CD4-positive, alpha-beta T cell (primary cell): ENCODE measurements around the gene MYL12A. TPM values are rescaled to one million over a fixed set of nuclear protein-coding genes. Genes with fewer than 3 reads are reported as not detected.

Experiments
- ATAC-seq: fragments of 200-7000 bp; cut with Tn5 transposase; one replicate; pipeline ENCODE4 v1.10.0; 2022; ENCODE audit warnings: mild to moderate bottlenecking; ENCODE audit not compliant: poor library complexity
- CTCF ChIA-PET: fragments of 350-600 bp; sonication (Branson Sonifier 250); formaldehyde crosslinking; loops from one replicate; lab custom pipeline; 2021; ENCODE audit warnings: antibody characterized with exemption, inconsistent platforms; lab: Charles Lee
- POLR2A ChIA-PET: fragments of 350-600 bp; sonication (Branson Sonifier 250); formaldehyde crosslinking; loops from one replicate; lab custom pipeline; 2021; ENCODE audit warnings: antibody characterized with exemption, inconsistent platforms; lab: Charles Lee
- DNase-seq, 14 experiments: peaks; one replicate each; pipeline ENCODE4 v3.0.0-alpha.2; 2013 to 2020; ENCODE audit warnings: mixed read lengths in 2 of 14
- H3K27ac ChIP-seq, 2 donors: one replicate each; pipeline versions ENCODE4 v1.5.1 to v1.7.0; 2013; ENCODE audit warnings: low read length in 2 of 2, low read depth in 1 of 2, mild to moderate bottlenecking in 1 of 2
- H3K27me3 ChIP-seq, 2 experiments: 1 replicate in 1 of 2; 2 replicates in 1 of 2; pipeline versions ENCODE4 v1.6.1 to v1.7.0; 2013; ENCODE audit warnings: low read length in 2 of 2, control low read depth in 1 of 2, mild to moderate bottlenecking in 1 of 2, moderate library complexity in 1 of 2; ENCODE audit not compliant: insufficient read depth in 2 of 2, control insufficient read depth in 1 of 2
- H3K36me3 ChIP-seq: one replicate; pipeline ENCODE4 v1.6.1; 2013; ENCODE audit warnings: low read length, control low read depth; ENCODE audit not compliant: insufficient read depth
- H3K4me1 ChIP-seq: one replicate; pipeline ENCODE4 v1.6.1; 2013; ENCODE audit warnings: low read length, control low read depth; ENCODE audit not compliant: insufficient read depth
- H3K4me3 ChIP-seq: one replicate; pipeline ENCODE4 v1.5.1; 2013; ENCODE audit warnings: mild to moderate bottlenecking, low read length, moderate library complexity
- H3K9me3 ChIP-seq, 2 experiments: 1 replicate in 1 of 2; 2 replicates in 1 of 2; pipeline versions ENCODE4 v1.6.1 to v1.7.0; 2013; ENCODE audit warnings: low read length in 2 of 2, mild to moderate bottlenecking in 2 of 2, control low read depth in 1 of 2, moderate library complexity in 1 of 2; ENCODE audit not compliant: control insufficient read depth in 1 of 2, insufficient read depth in 1 of 2
- H3K27ac Mint-ChIP-seq: one replicate; pipeline ENCODE4 v1.8.0; 2020; ENCODE audit warnings: mixed read lengths
- H3K27me3 Mint-ChIP-seq: one replicate; pipeline ENCODE4 v1.8.0; 2021; ENCODE audit warnings: mixed read lengths
- H3K36me3 Mint-ChIP-seq: one replicate; pipeline ENCODE4 v1.8.0; 2021; ENCODE audit warnings: low read depth, mixed read lengths
- H3K4me1 Mint-ChIP-seq: one replicate; pipeline ENCODE4 v1.8.0; 2021; ENCODE audit warnings: low read depth, mixed read lengths
- H3K4me3 Mint-ChIP-seq: one replicate; pipeline ENCODE4 v1.8.0; 2020; ENCODE audit warnings: mild to moderate bottlenecking, mixed read lengths
- H3K9me3 Mint-ChIP-seq: one replicate; pipeline ENCODE4 v1.8.0; 2020; ENCODE audit warnings: mixed read lengths
- CTCF ChIP-seq: fragments of 200-600 bp; IDR thresholded peaks from one replicate; pipeline ENCODE4 v1.8.0; 2022; ENCODE audit warnings: antibody characterized with exemption, mild to moderate bottlenecking
- intact Hi-C, 2 experiments: fragments of 100-400 bp; cut with DNase I in 1 of 2; cut with micrococcal nuclease in 1 of 2; formaldehyde crosslinking; loops; one replicate each; pipeline versions ENCODE4 v1.15.1 to v1.9.0; 2023 to 2025; cut with DNase I, micrococcal nuclease
- total RNA-seq, 174 experiments: library from RNA in 2 of 174; stranded (reverse) in 2 of 174; gene quantifications; one replicate each; pipeline ENCODE4 v1.2.3 and lab custom pipeline; 2021 to 2026

The MYL12A gene
- total RNA-seq, 2 experiments from 2014 or later, result 188 to 190 TPM

GRCh38 chr18:3297025-3297984, 49.7 kb downstream of the MYL12A start:
- peak overlapping the region; percentile 79 for H3K27ac Mint-ChIP-seq
- peaks cover 0 to 15% of the 10 kb centered on the region in 2 experiments for H3K27me3 ChIP-seq
- peak; percentile 80 for TF ChIP-seq CTCF
- intact Hi-C loops, result loop anchor here (1.0 to 5.0 kb wide), 6 partner anchors 15 to 297 kb away; partner anchors contain the start of gene TGIF1 (in 1 of the 2)
- ChIA-PET CTCF (interaction anchor here (0.7 to 2.8 kb wide), 46 partner anchors 8 to 368 kb away, joined by 3 to 30 read pairs (median 4); partner anchors contain the start of genes MYL12A and MYL12B), POLR2A (interaction anchor here (0.6 to 3.8 kb wide), 20 partner anchors 8 to 1941 kb away, joined by 3 to 41 read pairs (median 6); partner anchors contain the start of genes MYL12A, MYL12B and TGIF1)
- peaks cover 11% of the 10 kb centered on the region for H3K4me1 Mint-ChIP-seq
- H3K27ac ChIP-seq, result no peak overlapping the region
- peaks cover under 1% of the 10 kb centered on the region for H3K9me3 Mint-ChIP-seq
- DNase-seq (peak; percentile 88 to 96 (median 92)), ATAC-seq (peak; percentile 96)
- H3K4me3 ChIP-seq, result peak overlapping the region; percentile 65
- H3K4me3 Mint-ChIP-seq, result peak overlapping the region; percentile 91
- H3K27me3 Mint-ChIP-seq, result peaks cover 35% of the 10 kb centered on the region
- no peaks in the 10 kb centered on the region for H3K36me3 ChIP-seq
- H3K4me1 ChIP-seq, result peaks cover 11% of the 10 kb centered on the region
- H3K9me3 ChIP-seq, result peaks cover 0 to 3% of the 10 kb centered on the region in 2 experiments
- H3K36me3 Mint-ChIP-seq, result peaks cover 5% of the 10 kb centered on the region

GRCh38 chr18:3304832-3305231, 57.2 kb downstream of the MYL12A start:
- no peak overlapping the region for H3K4me3 ChIP-seq
- ChIA-PET CTCF (no interaction called here), POLR2A (no interaction called here)
- Mint-ChIP-seq H3K27me3 (peaks cover 38% of the 10 kb centered on the region), H3K4me1 (peaks cover 13% of the 10 kb centered on the region), H3K9me3 (no peaks in the 10 kb centered on the region), H3K27ac (peak overlapping the region; percentile 74), H3K36me3 (no peaks in the 10 kb centered on the region), H3K4me3 (no peak overlapping the region)
- H3K36me3 ChIP-seq, result no peaks in the 10 kb centered on the region
- intact Hi-C loops, result no loop called here
- peaks cover 0 to 9% of the 10 kb centered on the region in 2 experiments for H3K27me3 ChIP-seq
- no peak for TF ChIP-seq CTCF
- DNase-seq (no peak), ATAC-seq (no peak)
- no peaks in the 10 kb centered on the region for H3K9me3 ChIP-seq
- H3K27ac ChIP-seq, result no peak overlapping the region
- H3K4me1 ChIP-seq, result peaks cover 8% of the 10 kb centered on the region

- Mint-ChIP-seq H3K9me3 (no peaks in the 10 kb centered on the region), H3K27ac (peak overlapping the region; percentile 74), H3K27me3 (peaks cover 33% of the 10 kb centered on the region), H3K36me3 (no peaks in the 10 kb centered on the region), H3K4me1 (peaks cover 13% of the 10 kb centered on the region), H3K4me3 (peak overlapping the region; percentile 8)
- intact Hi-C loops, result no loop called here
- H3K36me3 ChIP-seq, result no peaks in the 10 kb centered on the region
- ChIA-PET POLR2A (no interaction called here), CTCF (no interaction called here)
- H3K4me3 ChIP-seq, result no peak overlapping the region
- DNase-seq, result peak in 11 of 14 experiments; percentile 8 to 84 (median 23)
- peaks cover 0 to 3% of the 10 kb centered on the region in 2 experiments for H3K27me3 ChIP-seq
- H3K27ac ChIP-seq, result no peak overlapping the region
- no peaks in the 10 kb centered on the region for H3K9me3 ChIP-seq
- H3K4me1 ChIP-seq, result peaks cover 8% of the 10 kb centered on the region
- peak; percentile 93 for ATAC-seq
- TF ChIP-seq CTCF, result no peak
These were observed 57.8 kb downstream of the MYL12A start for GRCh38 chr18:3305354-3305762.

Other genes with a start within 250 kb of the MYL12A start
- gene LPIN2, start 234.7 kb upstream of the MYL12A start, total RNA-seq, result 10 to 100 TPM; 48.7 to 49.0 TPM
- 1 to 10 TPM in 1 of 2 experiments, under 1 TPM in 1; 0.74 to 1.5 TPM for gene MYOM1, start 27.8 kb upstream of the MYL12A start, total RNA-seq
- gene MYL12B, start 14.3 kb downstream of the MYL12A start, total RNA-seq, result 100 to 1,000 TPM; 128 to 133 TPM
- gene TGIF1, start 202.4 kb downstream of the MYL12A start, total RNA-seq, result 10 to 100 TPM; 54.6 to 55.4 TPM